Keratinocyte (primary cell): ENCODE measurements around the gene ATP8A1. TPM values are rescaled to one million over a fixed set of nuclear protein-coding genes. Genes with fewer than 3 reads are reported as not detected.

Source experiments
- DNase-seq: peaks from one replicate; pipeline ENCODE4 v3.0.0-alpha.2; 2011; ENCODE audit warnings: low read depth, missing footprints, low spot score
- FAIRE-seq: peaks from 2 replicates; lab custom pipeline; 2011; peaks lifted over from hg19 to GRCh38; lab: Jason Lieb, UNC
- H2AFZ ChIP-seq: 2 replicates; pipeline ENCODE4 v1.6.0; 2012; ENCODE audit warnings: low read length, control low read depth, inconsistent platforms; ENCODE audit not compliant: control insufficient read depth
- H3K27ac ChIP-seq: 2 replicates; pipeline ENCODE4 v1.5.1; 2011; ENCODE audit warnings: low read length; ENCODE audit not compliant: control insufficient read depth, insufficient read depth
- H3K27me3 ChIP-seq: 3 replicates; pipeline ENCODE4 v1.6.0; 2011; ENCODE audit warnings: low read length; ENCODE audit not compliant: control insufficient read depth, insufficient read depth; ENCODE audit errors: extremely low read depth
- H3K36me3 ChIP-seq, 2 experiments: 2 replicates in 1 of 2; 3 replicates in 1 of 2; pipeline ENCODE4 v1.5.1; 2011; ENCODE audit warnings: low read length in 2 of 2, mild to moderate bottlenecking in 1 of 2; ENCODE audit not compliant: control insufficient read depth in 2 of 2, insufficient read depth in 2 of 2; ENCODE audit errors: extremely low read depth in 1 of 2
- H3K4me1 ChIP-seq: 3 replicates; pipeline ENCODE4 v1.5.1; 2011; ENCODE audit warnings: low read length; ENCODE audit not compliant: control insufficient read depth, insufficient read depth; ENCODE audit errors: extremely low read depth
- H3K4me2 ChIP-seq: 3 replicates; pipeline ENCODE4 v1.6.0; 2011; ENCODE audit warnings: low read depth, low read length; ENCODE audit not compliant: control insufficient read depth, insufficient read depth; ENCODE audit errors: extremely low read depth
- H3K4me3 ChIP-seq, 3 experiments: fragments of 200-600 bp in 1 of 3; sonication (generic) in 1 of 3; 2 replicates in 2 of 3; 3 replicates in 1 of 3; pipeline ENCODE4 v1.5.1; 2011 to 2016; ENCODE audit warnings: low read length in 3 of 3, mild to moderate bottlenecking in 3 of 3, control low read depth in 2 of 3, inconsistent platforms in 1 of 3, low read depth in 1 of 3, mixed read lengths in 1 of 3, mixed run types in 1 of 3, moderate library complexity in 1 of 3; ENCODE audit not compliant: control insufficient read depth in 2 of 3, insufficient read depth in 2 of 3; ENCODE audit errors: extremely low read depth in 1 of 3
- H3K79me2 ChIP-seq: 2 replicates; pipeline ENCODE4 v1.6.0; 2012; ENCODE audit warnings: low read length; ENCODE audit not compliant: control insufficient read depth, insufficient read depth
- H3K9ac ChIP-seq: 3 replicates; pipeline ENCODE4 v1.6.0; 2011; ENCODE audit warnings: low read length; ENCODE audit not compliant: control insufficient read depth, insufficient read depth; ENCODE audit errors: extremely low read depth
- H3K9me1 ChIP-seq: 3 replicates; pipeline ENCODE4 v1.6.0; 2011; ENCODE audit warnings: low read length; ENCODE audit not compliant: control insufficient read depth, insufficient read depth; ENCODE audit errors: extremely low read depth
- H3K9me3 ChIP-seq: 2 replicates; pipeline ENCODE4 v1.5.1; 2012; ENCODE audit warnings: low read depth, low read length; ENCODE audit not compliant: control insufficient read depth
- H4K20me1 ChIP-seq: 3 replicates; pipeline ENCODE4 v1.6.0; 2011; ENCODE audit warnings: low read length; ENCODE audit not compliant: control insufficient read depth, insufficient read depth; ENCODE audit errors: extremely low read depth
- CTCF ChIP-seq, 3 experiments: IDR thresholded peaks in 1 of 3; conservative IDR thresholded peaks in 1 of 3; optimal IDR thresholded peaks in 1 of 3; 2 replicates in 2 of 3; 3 replicates in 1 of 3; pipeline versions ENCODE3 to v1.5.1; 2011; ENCODE audit warnings: low read length in 3 of 3, mild to moderate bottlenecking in 3 of 3, moderate library complexity in 2 of 3, control low read depth in 1 of 3, inconsistent platforms in 1 of 3; ENCODE audit not compliant: insufficient read depth in 2 of 3; ENCODE audit errors: extremely low read depth in 1 of 3
- EZH2 ChIP-seq: IDR thresholded peaks from one replicate; pipeline ENCODE4 v1.6.1; 2012; ENCODE audit warnings: inconsistent platforms, mild to moderate bottlenecking, low read length, moderate library complexity
- dilution Hi-C: fragments of 300-500 bp; cut with MboI; formaldehyde crosslinking; loops from one replicate; pipeline ENCODE4 v1.7.0; 2020; ENCODE audit warnings: low sequenced_read_pairs; ENCODE audit not compliant: extremely low pct_ligation_motif_present
- polyA plus RNA-seq, 5 experiments: library from polyadenylated mRNA; depleted of rRNA in 3 of 5; stranded (reverse) in 3 of 5; stranded (forward) in 1 of 5; unstranded in 1 of 5; fragments of >200 nt; gene quantifications; 1 replicate in 1 of 5; 2 replicates in 3 of 5; 3 replicates in 1 of 5; pipeline versions ENCODE4 v1.2.1 to v1.2.3, GENCODE V29; 2011 to 2012; ENCODE audit warnings: missing spikeins in 2 of 5, low read depth in 1 of 5, low replicate concordance in 1 of 5

The ATP8A1 gene
- polyA plus RNA-seq, 1 donor (not counting 4 experiments of a cell fraction or from before 2014, with no cell fraction given): 0.20 TPM

DNA sequence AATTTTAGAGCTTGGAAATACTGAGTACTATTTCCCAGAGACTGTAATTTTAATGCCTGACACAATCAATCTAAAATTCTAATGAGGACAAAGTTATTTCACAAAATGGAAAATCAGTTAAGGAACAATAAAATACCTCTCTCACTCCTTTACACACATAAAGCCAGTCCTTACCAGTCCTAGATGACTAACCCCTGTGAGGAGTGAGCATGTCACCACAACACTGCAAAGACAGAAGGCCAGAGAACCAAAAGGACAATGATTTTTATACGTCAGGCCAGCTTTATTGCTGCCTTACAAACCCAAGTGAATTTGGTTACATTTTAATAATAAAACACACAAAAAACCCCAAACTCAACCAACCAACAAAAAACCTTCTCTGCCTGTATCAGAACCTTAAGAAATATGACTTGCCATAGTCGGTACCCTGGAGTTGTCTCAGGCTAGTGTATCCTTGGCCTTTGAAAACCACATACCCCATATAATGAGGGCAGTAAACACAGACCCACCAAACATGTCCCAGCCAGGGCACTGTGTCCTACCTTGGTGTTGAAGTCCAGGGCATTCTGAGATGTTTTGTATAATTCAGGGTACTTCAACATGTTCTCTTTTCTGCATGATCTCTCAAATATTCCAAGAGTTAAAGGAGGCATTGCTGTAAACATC, 202.0 kb downstream of the ATP8A1 start:
- no peaks in the 10 kb centered on the region for H3K36me3 ChIP-seq
- H4K20me1 ChIP-seq: no peaks in the 10 kb centered on the region
- H3K9ac ChIP-seq: no peak overlapping the region
- no peaks in the 10 kb centered on the region for H3K27me3 ChIP-seq
- H3K9me1 ChIP-seq: no peaks in the 10 kb centered on the region
- FAIRE-seq (no peak), DNase-seq (no peak)
- H3K4me2 ChIP-seq: no peak overlapping the region
- no peak overlapping the region for H3K27ac ChIP-seq
- no peak overlapping the region for H2AFZ ChIP-seq
- dilution Hi-C loops: no loop called here
- H3K9me3 ChIP-seq: no peaks in the 10 kb centered on the region
- no peak overlapping the region for H3K4me3 ChIP-seq
- TF ChIP-seq CTCF (optimal IDR thresholded peaks at IDR 0.05 in 1 of 3, IDR thresholded peaks at IDR 0.05 in 1 of 3, conservative IDR thresholded peaks at IDR 0.05 in 1 of 3; ENCODE audit: extremely low read depth in 1 of 3, insufficient read depth in 2 of 3, low read length in 3 of 3) (no peak), EZH2 (no peak)
- no peaks in the 10 kb centered on the region for H3K4me1 ChIP-seq
- H3K79me2 ChIP-seq: no peaks in the 10 kb centered on the region

DNA sequence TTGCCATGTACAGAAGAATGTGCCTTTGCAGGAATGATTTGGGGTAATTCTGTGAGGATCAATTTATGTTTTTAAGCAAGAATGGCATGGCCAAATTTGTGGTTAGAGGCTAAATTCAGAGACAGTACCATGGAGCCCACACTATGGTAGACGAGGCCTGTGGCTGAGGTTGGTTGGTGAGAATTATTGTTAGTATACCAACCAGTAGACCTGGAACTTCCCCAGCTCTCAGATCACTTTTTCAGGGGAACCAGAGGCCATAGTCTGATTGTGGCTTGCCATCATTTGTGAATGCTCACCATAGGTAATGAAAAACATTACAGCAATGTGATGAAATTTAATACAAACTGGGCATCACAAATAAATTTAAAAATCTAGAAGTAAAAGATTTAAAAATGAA, 203.3 kb downstream of the ATP8A1 start:
- H3K9me1 ChIP-seq: no peaks in the 10 kb centered on the region
- FAIRE-seq: no peak
- H3K79me2 ChIP-seq: no peaks in the 10 kb centered on the region
- H3K4me1 ChIP-seq: no peaks in the 10 kb centered on the region
- no peak overlapping the region for H3K27ac ChIP-seq
- no peaks in the 10 kb centered on the region for H3K27me3 ChIP-seq
- H3K9ac ChIP-seq: no peak overlapping the region
- no peak overlapping the region for H2AFZ ChIP-seq
- H3K4me2 ChIP-seq: no peak overlapping the region
- no peak for DNase-seq
- TF ChIP-seq CTCF (optimal IDR thresholded peaks at IDR 0.05 in 1 of 3, IDR thresholded peaks at IDR 0.05 in 1 of 3, conservative IDR thresholded peaks at IDR 0.05 in 1 of 3; ENCODE audit: extremely low read depth in 1 of 3, insufficient read depth in 2 of 3, low read length in 3 of 3) (no peak), EZH2 (no peak)
- H3K36me3 ChIP-seq: no peaks in the 10 kb centered on the region
- dilution Hi-C loops: no loop called here
- H3K9me3 ChIP-seq: no peaks in the 10 kb centered on the region
- H4K20me1 ChIP-seq: no peaks in the 10 kb centered on the region
- H3K4me3 ChIP-seq: no peak overlapping the region
